GM23338 (cell line): ENCODE results near the gene FCGBP. TPM values are rescaled to one million over a fixed set of nuclear protein-coding genes. Genes with fewer than 3 reads are reported as not detected.
"Not testable (repeated sequence)": the region's sequence is repeated elsewhere in the genome, so short reads cannot be mapped to it uniquely, and the experiment has no call there.

Source experiments
- ATAC-seq: fragments of 200-7000 bp; cut with Tn5 transposase; 3 replicates; pipeline ENCODE4 v1.9.1; 2020
- DNase-seq: peaks from one replicate; pipeline ENCODE4 v3.0.0-alpha.2; 2015; ENCODE audit warnings: low spot score
- H2AFZ ChIP-seq: fragments of 200-600 bp; sonication (generic); 2 replicates; pipeline ENCODE4 v1.8.0; 2016; ENCODE audit warnings: antibody characterized with exemption, mild to moderate bottlenecking, moderate library complexity
- H3F3A ChIP-seq: fragments of 200-600 bp; sonication (generic); replicated peaks from 2 replicates; pipeline ENCODE4 v1.8.0; 2017; ENCODE audit warnings: antibody characterized with exemption, mixed run types, low read depth
- H3K27ac ChIP-seq: fragments of 200-600 bp; sonication (generic); 2 replicates; pipeline ENCODE4 v1.6.1; 2016; ENCODE audit warnings: low read depth
- H3K27me3 ChIP-seq: fragments of 200-600 bp; sonication (generic); 2 replicates; pipeline ENCODE4 v1.8.0; 2016; ENCODE audit warnings: mild to moderate bottlenecking, mixed run types, moderate library complexity; ENCODE audit not compliant: insufficient read depth
- H3K36me3 ChIP-seq: fragments of 200-600 bp; sonication (generic); 2 replicates; pipeline ENCODE4 v1.8.0; 2016; ENCODE audit warnings: mild to moderate bottlenecking; ENCODE audit not compliant: insufficient read depth
- H3K4me1 ChIP-seq: fragments of 200-600 bp; sonication (generic); 2 replicates; pipeline ENCODE4 v1.8.0; 2016; ENCODE audit warnings: mild to moderate bottlenecking, moderate library complexity; ENCODE audit not compliant: insufficient read depth
- H3K4me2 ChIP-seq: fragments of 200-600 bp; sonication (generic); 2 replicates; pipeline ENCODE4 v1.7.1; 2017; ENCODE audit warnings: mixed run types
- H3K4me3 ChIP-seq: fragments of 200-600 bp; sonication (generic); 2 replicates; pipeline ENCODE4 v1.6.1; 2016; ENCODE audit warnings: mixed run types
- H3K79me2 ChIP-seq: fragments of 200-600 bp; sonication (generic); replicated peaks from 2 replicates; pipeline ENCODE4 v1.8.0; 2017; ENCODE audit warnings: mild to moderate bottlenecking; ENCODE audit not compliant: insufficient read depth
- H3K9me2 ChIP-seq: fragments of 200-600 bp; sonication (generic); 2 replicates; pipeline ENCODE4 v1.8.0; 2017; ENCODE audit not compliant: insufficient read depth
- H4K20me1 ChIP-seq: fragments of 200-600 bp; sonication (generic); replicated peaks from 2 replicates; pipeline ENCODE4 v1.8.0; 2017; ENCODE audit warnings: mild to moderate bottlenecking; ENCODE audit not compliant: insufficient read depth
- H3K27ac Mint-ChIP-seq: 2 replicates; pipeline ENCODE4 v1.8.0; 2020; ENCODE audit warnings: inconsistent platforms, mild to moderate bottlenecking, moderate library complexity, mixed read lengths
- H3K27me3 Mint-ChIP-seq: 3 replicates; pipeline ENCODE4 v1.8.0; 2022; ENCODE audit warnings: low read depth, mild to moderate bottlenecking, moderate library complexity, mixed read lengths, inconsistent platforms; ENCODE audit not compliant: insufficient read depth, poor library complexity
- H3K36me3 Mint-ChIP-seq: 3 replicates; pipeline ENCODE4 v1.8.0; 2021; ENCODE audit warnings: low read depth, mild to moderate bottlenecking, inconsistent platforms, moderate library complexity, mixed read lengths
- H3K4me1 Mint-ChIP-seq: 3 replicates; pipeline ENCODE4 v1.8.0; 2020; ENCODE audit warnings: mild to moderate bottlenecking, inconsistent platforms, mixed read lengths
- H3K4me3 Mint-ChIP-seq: 3 replicates; pipeline ENCODE4 v1.8.0; 2021; ENCODE audit warnings: moderate library complexity, mild to moderate bottlenecking, inconsistent platforms, mixed read lengths
- H3K9me3 Mint-ChIP-seq: 3 replicates; pipeline ENCODE4 v1.8.0; 2020; ENCODE audit warnings: moderate library complexity, mild to moderate bottlenecking, inconsistent platforms, mixed read lengths
- polyA plus RNA-seq: library from polyadenylated mRNA; unstranded; fragments of >200 nt; fragmentation: Nextera tagmentation; extraction: Ambion mirVana; gene quantifications from 2 replicates; pipeline ENCODE4 v1.2.1, GENCODE V29; 2016
- total RNA-seq: library from RNA; depleted of rRNA; stranded (reverse); fragments of >200 nt; shearing (Covaris generic); gene quantifications from 2 replicates; pipeline ENCODE4 v1.2.3, GENCODE V29; 2014

The FCGBP gene
- total and polyA plus RNA-seq, 2 experiments from 2014 or later, result 0.44 to 3.6 TPM

DNA sequence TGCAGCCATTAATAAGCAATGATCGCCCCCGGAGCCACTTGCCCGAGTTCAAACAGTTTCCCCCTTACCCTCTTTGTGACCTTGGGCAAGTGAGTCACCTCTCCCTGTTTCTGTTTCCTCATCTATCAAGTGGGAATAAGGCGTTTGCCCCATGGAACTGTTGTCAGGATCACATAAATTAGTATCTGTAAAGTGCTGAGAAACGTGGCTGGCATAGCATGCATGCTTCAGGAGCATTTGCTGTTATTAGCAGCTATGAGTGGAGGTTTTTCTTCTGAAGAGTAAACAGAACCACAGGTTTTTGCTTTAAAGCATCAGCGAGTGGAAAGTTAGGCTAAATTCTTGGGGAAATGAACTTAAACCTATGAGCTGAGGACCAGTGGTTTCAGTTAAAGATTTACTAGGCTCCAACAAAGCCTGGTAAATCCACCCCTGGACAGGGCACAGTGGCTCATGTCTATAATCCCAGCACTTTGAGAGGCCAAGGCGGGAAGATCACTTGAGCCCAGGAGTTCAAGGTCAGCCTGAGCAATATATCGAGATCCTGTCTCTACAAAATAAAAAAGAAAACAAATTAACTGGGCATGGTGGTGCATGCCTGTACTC lies 30.8 kb downstream of the FCGBP start:
- not testable (repeated sequence) for H3K4me1 ChIP-seq, H3K79me2 ChIP-seq, ATAC-seq, H2AFZ ChIP-seq, H3F3A ChIP-seq, DNase-seq, H3K9me2 ChIP-seq, H3K36me3 ChIP-seq, H3K4me3 ChIP-seq, H3K4me2 ChIP-seq, H3K27ac ChIP-seq, H3K4me1 Mint-ChIP-seq, H3K27ac Mint-ChIP-seq, H3K36me3 Mint-ChIP-seq, H3K9me3 Mint-ChIP-seq, H4K20me1 ChIP-seq, H3K27me3 ChIP-seq, H3K4me3 Mint-ChIP-seq, H3K27me3 Mint-ChIP-seq

DNA sequence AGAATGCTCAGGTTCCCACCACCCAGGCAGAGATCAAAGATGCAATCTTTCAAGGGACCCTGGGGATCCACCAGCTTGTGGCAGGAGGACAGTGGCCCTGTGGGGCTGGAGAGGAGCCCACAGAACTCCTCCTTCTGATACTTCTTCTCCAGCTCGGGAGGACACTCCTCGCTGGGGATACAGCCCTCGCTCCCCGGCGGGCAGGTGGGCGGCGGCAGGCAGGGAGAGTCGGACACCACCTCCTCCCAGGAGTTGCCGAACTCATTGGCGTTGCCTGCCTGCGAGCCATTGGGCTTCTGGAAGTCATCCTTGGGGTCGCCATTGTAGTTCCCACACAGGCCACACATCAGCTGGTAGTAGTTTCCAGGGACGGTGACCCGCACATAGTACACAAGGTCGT lies 32.1 kb downstream of the FCGBP start:
- H3F3A ChIP-seq, H3K4me1 ChIP-seq, H3K36me3 ChIP-seq, H2AFZ ChIP-seq, ATAC-seq, H3K27me3 ChIP-seq, H3K36me3 Mint-ChIP-seq, H3K9me3 Mint-ChIP-seq, H3K27ac ChIP-seq, H3K4me3 ChIP-seq, H3K4me3 Mint-ChIP-seq, H3K4me2 ChIP-seq, H4K20me1 ChIP-seq, DNase-seq, H3K4me1 Mint-ChIP-seq, H3K9me2 ChIP-seq, H3K79me2 ChIP-seq, H3K27ac Mint-ChIP-seq, H3K27me3 Mint-ChIP-seq: not testable (repeated sequence)

DNA sequence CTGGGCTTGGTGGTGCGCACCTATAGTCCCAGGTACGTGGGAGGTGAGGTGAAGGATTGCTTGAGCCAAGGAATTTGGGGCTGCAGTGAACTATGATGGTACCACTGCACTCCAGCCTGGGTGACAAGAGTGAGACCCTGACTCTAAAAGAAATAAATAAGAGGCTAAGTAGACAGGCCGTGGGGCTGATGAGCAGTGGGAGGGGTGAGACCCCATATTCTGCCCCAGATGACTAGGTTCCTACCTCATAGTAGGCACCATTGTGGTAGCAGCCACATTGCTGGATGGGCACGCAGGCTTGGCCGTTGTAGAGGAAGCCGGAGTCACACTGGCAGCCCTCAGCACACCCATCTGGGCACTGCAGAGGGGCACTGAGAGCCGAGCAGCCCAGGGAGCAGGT lies 32.8 kb downstream of the FCGBP start:
- H3F3A ChIP-seq, H3K9me2 ChIP-seq, H3K27me3 Mint-ChIP-seq, H3K9me3 Mint-ChIP-seq, H3K4me2 ChIP-seq, H3K4me3 ChIP-seq, H3K27me3 ChIP-seq, H3K4me1 ChIP-seq, DNase-seq, H2AFZ ChIP-seq, H3K36me3 Mint-ChIP-seq, ATAC-seq, H3K27ac ChIP-seq, H3K4me1 Mint-ChIP-seq, H3K4me3 Mint-ChIP-seq, H3K79me2 ChIP-seq, H4K20me1 ChIP-seq, H3K36me3 ChIP-seq, H3K27ac Mint-ChIP-seq: not testable (repeated sequence)

DNA sequence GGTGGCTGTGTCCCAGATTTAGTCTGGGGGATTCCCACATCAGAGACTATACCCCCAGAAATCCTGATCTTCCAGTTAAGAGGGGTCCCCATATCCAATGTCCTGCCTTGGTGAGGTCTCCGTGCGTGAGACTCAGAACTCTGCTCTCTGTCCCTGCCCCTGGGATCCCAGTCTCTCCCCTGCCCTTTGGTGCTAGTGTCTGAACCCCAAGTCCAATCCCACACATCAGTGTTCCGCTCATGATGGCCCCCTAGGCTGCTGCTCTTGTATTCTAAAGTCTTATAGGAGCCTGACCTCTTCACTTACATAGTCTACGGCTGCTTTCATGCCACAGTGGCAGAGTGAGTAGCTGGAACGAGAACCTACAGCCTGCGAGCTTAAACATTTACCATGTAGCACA lies 35.6 kb downstream of the FCGBP start:
- not testable (repeated sequence) for H3K9me2 ChIP-seq, H3K36me3 ChIP-seq, H4K20me1 ChIP-seq, H3K4me1 Mint-ChIP-seq, H3K27me3 Mint-ChIP-seq, H3K4me2 ChIP-seq, H3K9me3 Mint-ChIP-seq, ATAC-seq, H3K4me3 Mint-ChIP-seq, H3K27me3 ChIP-seq, H3K36me3 Mint-ChIP-seq, H3F3A ChIP-seq, H3K27ac ChIP-seq, DNase-seq, H2AFZ ChIP-seq, H3K4me1 ChIP-seq, H3K27ac Mint-ChIP-seq, H3K4me3 ChIP-seq, H3K79me2 ChIP-seq

DNA sequence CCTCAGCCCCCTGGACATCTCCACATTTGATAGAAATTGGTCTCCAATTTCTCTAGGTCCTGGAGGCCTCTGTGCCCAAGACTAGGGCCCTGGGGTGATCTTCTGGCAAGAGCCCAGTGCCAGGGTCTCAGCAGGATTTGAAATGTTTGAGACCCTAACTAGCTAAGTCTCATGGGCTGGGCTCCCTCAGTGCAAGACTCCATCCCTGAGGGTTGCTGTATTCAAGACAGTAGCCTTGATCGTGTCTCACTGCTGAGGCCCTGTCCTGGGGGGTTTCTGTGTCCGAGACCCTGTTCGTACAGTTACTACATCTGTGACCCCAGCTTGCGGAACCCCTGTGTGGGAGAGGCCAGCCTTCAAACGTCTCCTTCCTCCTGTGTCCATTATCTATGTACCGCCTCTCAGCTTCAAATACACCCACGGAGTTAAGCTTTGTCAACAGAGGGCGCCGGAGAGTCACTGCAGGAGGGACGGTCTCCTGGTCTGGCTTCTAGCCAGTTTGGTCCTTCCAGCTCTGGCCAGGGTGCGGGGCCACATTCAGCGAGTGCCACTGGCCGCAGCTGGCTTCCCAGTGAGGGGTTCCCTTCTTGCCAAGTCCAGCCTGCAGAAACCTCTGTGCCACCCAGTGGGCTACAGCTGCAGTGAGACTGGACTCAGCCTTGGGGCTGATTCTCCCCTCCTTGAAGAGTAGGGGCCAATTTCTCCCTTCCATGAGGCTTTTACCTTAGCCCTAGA lies 36.8 kb downstream of the FCGBP start:
- not testable (repeated sequence) for H2AFZ ChIP-seq, H4K20me1 ChIP-seq, H3K4me3 Mint-ChIP-seq, H3K27ac ChIP-seq, H3K4me1 ChIP-seq, H3K9me2 ChIP-seq, H3K27ac Mint-ChIP-seq, H3K4me2 ChIP-seq, H3K36me3 Mint-ChIP-seq, H3K27me3 ChIP-seq, H3K4me1 Mint-ChIP-seq, H3F3A ChIP-seq, H3K27me3 Mint-ChIP-seq, H3K79me2 ChIP-seq, H3K9me3 Mint-ChIP-seq, H3K36me3 ChIP-seq, H3K4me3 ChIP-seq
- ATAC-seq, result peak; percentile 86
- DNase-seq, result peak; percentile 67

DNA sequence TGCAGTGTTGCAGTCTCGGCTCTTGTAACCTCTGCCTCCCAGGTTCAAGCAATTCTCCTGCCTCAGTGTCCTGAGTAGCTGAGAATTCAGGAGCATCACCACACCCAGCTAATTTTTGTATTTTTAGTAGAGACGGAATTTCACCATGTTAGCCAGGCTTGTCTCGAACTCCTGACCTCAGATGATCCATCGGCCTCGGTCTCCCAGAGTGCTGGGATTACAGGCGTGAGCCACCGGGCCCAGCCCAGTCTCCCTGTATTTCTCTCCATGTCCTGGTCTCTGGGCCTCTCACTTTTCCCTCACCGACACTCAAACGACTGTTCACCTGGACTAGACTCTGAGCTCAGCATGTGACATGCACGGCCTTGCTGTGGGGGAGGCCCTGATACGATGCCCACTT lies 39.3 kb downstream of the FCGBP start:
- not testable (repeated sequence) for H4K20me1 ChIP-seq, H3K27ac ChIP-seq, H3K27ac Mint-ChIP-seq, H3K4me2 ChIP-seq, H3K9me2 ChIP-seq, H3K4me1 Mint-ChIP-seq, H3K79me2 ChIP-seq, H3K9me3 Mint-ChIP-seq, H3K27me3 ChIP-seq, H3K4me1 ChIP-seq, DNase-seq, H3K36me3 ChIP-seq, ATAC-seq, H3F3A ChIP-seq, H3K4me3 ChIP-seq, H3K4me3 Mint-ChIP-seq, H2AFZ ChIP-seq, H3K36me3 Mint-ChIP-seq
- H3K27me3 Mint-ChIP-seq, result peaks cover 11% of the 10 kb centered on the region

DNA sequence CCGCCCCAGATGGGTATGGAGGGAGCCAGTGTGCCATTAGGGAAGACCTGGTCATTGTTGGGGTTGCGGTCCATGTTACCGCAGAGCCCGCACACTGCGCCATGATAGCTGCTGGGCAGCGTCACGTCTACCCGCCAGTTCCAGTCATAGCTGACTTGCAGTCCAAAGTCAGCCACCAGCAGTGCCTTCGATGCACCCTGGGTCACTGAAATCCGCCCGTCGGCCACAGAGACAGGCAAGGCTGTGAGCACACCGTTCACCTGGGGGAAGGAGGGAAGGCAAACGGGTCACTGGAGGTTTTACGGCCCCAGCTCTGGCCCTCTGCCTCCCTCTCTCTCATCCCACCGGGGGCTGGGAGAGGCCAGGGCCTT lies 40.2 kb downstream of the FCGBP start:
- H3K4me1 ChIP-seq, H4K20me1 ChIP-seq, H3K36me3 ChIP-seq, H3K4me1 Mint-ChIP-seq, H3K27ac ChIP-seq, H3K9me3 Mint-ChIP-seq, H2AFZ ChIP-seq, H3K4me3 ChIP-seq, H3K9me2 ChIP-seq, H3K27ac Mint-ChIP-seq, H3F3A ChIP-seq, ATAC-seq, H3K36me3 Mint-ChIP-seq, H3K27me3 ChIP-seq, DNase-seq, H3K4me2 ChIP-seq, H3K79me2 ChIP-seq, H3K4me3 Mint-ChIP-seq: not testable (repeated sequence)
- H3K27me3 Mint-ChIP-seq, result peaks cover 11% of the 10 kb centered on the region
